Placental pericyte (primary cell): ENCODE data around the gene DTWD2. TPM values are rescaled to one million over a fixed set of nuclear protein-coding genes. Genes with fewer than 3 reads are reported as not detected.

Source experiments
- small RNA-seq: library from RNA; depleted of rRNA; stranded (forward); fragments of <200 nt; gene quantifications from one replicate; pipeline ENCODE3, GENCODE V24; 2012; ENCODE audit warnings: low replicate concordance
- total RNA-seq: library from RNA; depleted of rRNA; stranded (reverse); fragments of >200 nt; gene quantifications from 2 replicates; pipeline ENCODE4 v1.2.3, GENCODE V29; 2012

Gene DTWD2
- total RNA-seq = 6.7 and 8.3 TPM in 2 replicates

GRCh38 chr5:118987988-118988865 is at the start of gene DTWD2:
DTWD2 (minus strand) TSS chr5:118988547; CDS start chr5:118988511, 36 bp downstream.

Small RNA genes within 50 kb of the gene (small RNA-seq; reads per million reads assigned to genes)
- gene RNU6-373P = not detected

Other genes with a start within 250 kb of the DTWD2 start
- gene DMXL1, start 82.5 kb upstream of the DTWD2 start, total RNA-seq = 33.5 and 41.9 TPM in 2 replicates